Measurements from ENCODE around the gene PERCC1. TPM values are rescaled to one million over a fixed set of nuclear protein-coding genes. Genes with fewer than 3 reads are reported as not detected.
"Not testable (repeated sequence)": the region's sequence is repeated elsewhere in the genome, so short reads cannot be mapped to it uniquely, and the experiment has no call there.

Gene PERCC1
- total RNA-seq, 1 donor from 2014 or later = not detected

DNA sequence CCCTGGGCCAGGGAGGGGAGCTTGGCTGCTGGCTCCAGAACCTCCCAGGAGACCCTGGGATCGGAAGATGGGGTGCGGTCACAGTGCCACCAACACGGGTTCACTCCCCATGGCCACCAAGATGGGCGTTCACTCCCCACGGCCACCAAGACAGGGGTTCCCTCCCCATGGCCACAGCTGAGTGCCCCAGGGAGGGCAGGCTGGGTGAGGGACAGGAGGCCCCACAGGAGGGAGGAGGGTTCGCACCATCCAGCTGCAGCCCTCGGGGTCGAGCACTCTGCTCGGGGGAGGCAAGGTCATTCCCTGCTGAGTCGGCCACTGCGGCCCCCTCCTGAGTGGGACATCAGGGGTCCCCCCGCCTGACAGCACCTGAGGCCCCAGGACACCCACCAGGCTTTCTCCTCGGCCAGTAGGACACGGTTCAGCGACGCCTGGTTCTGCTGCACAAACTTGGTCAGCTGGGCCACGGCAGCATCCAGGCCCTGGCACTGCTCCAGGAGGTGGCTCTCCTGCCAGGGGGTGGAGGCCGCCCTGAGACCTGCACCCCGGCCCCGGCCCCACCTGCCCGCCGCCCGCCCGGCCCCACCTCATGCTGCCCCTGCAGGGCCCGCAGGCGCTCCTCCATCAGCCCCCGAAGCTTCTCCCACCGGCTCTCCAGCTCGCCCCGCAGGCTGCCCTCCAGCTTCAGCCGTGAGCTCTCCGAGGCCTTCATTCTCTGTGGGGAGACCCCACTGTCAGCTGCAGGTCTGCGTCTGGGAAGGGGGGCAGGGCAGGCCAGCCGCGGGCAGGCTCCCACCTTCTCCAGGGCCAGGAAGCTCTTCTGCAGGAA is 7.6 kb downstream of the PERCC1 start:
- Mint-ChIP-seq H3K4me3 (ENCODE audit: unreplicated experiment) (no peak overlapping the region), H3K4me1 (ENCODE audit: unreplicated experiment) (no peaks in the 10 kb centered on the region), H3K36me3 (ENCODE audit: unreplicated experiment) (no peaks in the 10 kb centered on the region), H3K27me3 (ENCODE audit: unreplicated experiment) (no peaks in the 10 kb centered on the region), H3K9me3 (ENCODE audit: unreplicated experiment) (no peaks in the 10 kb centered on the region), H3K27ac (ENCODE audit: unreplicated experiment) (no peak overlapping the region)
- DNase-seq (ENCODE audit: extremely low spot score, unreplicated experiment) = no peak
- TF ChIP-seq, protein P1, sequence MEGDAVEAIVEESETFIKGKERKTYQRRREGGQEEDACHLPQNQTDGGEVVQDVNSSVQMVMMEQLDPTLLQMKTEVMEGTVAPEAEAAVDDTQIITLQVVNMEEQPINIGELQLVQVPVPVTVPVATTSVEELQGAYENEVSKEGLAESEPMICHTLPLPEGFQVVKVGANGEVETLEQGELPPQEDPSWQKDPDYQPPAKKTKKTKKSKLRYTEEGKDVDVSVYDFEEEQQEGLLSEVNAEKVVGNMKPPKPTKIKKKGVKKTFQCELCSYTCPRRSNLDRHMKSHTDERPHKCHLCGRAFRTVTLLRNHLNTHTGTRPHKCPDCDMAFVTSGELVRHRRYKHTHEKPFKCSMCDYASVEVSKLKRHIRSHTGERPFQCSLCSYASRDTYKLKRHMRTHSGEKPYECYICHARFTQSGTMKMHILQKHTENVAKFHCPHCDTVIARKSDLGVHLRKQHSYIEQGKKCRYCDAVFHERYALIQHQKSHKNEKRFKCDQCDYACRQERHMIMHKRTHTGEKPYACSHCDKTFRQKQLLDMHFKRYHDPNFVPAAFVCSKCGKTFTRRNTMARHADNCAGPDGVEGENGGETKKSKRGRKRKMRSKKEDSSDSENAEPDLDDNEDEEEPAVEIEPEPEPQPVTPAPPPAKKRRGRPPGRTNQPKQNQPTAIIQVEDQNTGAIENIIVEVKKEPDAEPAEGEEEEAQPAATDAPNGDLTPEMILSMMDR (IDR thresholded peaks at IDR 0.05) = no peak

DNA sequence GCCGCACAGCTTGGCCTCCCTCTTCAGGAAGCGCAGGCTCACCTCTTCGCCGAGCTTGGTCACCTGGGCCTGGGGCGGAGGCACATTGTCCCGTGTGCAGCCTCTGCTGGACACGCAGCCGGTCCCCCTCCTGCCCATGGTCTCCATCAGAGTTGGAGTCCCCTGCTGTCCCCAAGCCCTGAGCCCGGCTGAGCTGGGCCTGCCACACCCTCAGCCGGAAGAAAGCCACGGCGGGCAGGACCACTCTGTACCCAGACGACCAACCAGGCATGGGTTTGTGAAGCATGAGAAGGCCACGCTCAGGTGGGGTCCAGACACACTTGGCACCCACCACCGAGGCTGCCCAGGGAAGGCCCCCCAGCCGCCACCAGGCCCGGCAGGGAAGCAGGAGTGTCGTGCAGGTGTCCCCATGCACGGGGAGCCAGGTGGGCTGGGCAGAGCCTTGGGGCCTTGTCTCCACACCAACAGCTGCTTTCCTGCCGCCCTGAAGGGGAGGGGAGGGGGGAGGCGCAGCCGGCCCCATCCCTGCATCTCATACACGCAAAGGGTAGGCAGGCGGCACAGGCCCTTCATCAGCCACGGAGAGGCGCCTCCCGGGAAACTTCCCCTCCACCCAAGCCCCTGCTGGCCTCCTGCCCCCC is 8.3 kb downstream of the PERCC1 start:
- Mint-ChIP-seq H3K27me3 (ENCODE audit: unreplicated experiment) (no peaks in the 10 kb centered on the region), H3K36me3 (ENCODE audit: unreplicated experiment) (no peaks in the 10 kb centered on the region), H3K4me3 (ENCODE audit: unreplicated experiment) (no peak overlapping the region), H3K9me3 (ENCODE audit: unreplicated experiment) (no peaks in the 10 kb centered on the region), H3K4me1 (ENCODE audit: unreplicated experiment) (no peaks in the 10 kb centered on the region), H3K27ac (ENCODE audit: unreplicated experiment) (no peak overlapping the region)
- TF ChIP-seq, protein P1 (IDR thresholded peaks at IDR 0.05) = no peak
- no peak for DNase-seq (ENCODE audit: extremely low spot score, unreplicated experiment)

DNA sequence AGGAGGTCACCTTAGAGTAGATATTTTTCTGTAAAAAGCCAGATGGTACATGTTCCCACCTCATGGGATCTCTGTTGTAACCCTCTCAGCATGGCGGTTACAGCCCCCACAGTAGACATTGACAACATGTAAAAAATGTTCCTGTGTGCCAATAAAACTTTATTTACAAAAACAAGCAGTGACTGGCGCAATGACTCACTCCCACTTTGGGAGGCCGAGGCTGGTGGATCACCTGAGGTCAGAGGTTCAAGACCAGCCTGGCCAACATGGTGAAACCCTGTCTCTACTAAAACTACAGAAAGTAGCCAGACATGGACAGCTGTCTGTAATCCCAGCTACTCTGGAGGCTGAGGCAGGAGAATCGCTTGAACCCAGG is 8.8 kb downstream of the PERCC1 start:
- H3K9me3 Mint-ChIP-seq (ENCODE audit: unreplicated experiment); H3K4me3 Mint-ChIP-seq (ENCODE audit: unreplicated experiment); H3K27ac Mint-ChIP-seq (ENCODE audit: unreplicated experiment); H3K36me3 Mint-ChIP-seq (ENCODE audit: unreplicated experiment); H3K4me1 Mint-ChIP-seq (ENCODE audit: unreplicated experiment); H3K27me3 Mint-ChIP-seq (ENCODE audit: unreplicated experiment); DNase-seq (ENCODE audit: extremely low spot score, unreplicated experiment): not testable (repeated sequence)

DNA sequence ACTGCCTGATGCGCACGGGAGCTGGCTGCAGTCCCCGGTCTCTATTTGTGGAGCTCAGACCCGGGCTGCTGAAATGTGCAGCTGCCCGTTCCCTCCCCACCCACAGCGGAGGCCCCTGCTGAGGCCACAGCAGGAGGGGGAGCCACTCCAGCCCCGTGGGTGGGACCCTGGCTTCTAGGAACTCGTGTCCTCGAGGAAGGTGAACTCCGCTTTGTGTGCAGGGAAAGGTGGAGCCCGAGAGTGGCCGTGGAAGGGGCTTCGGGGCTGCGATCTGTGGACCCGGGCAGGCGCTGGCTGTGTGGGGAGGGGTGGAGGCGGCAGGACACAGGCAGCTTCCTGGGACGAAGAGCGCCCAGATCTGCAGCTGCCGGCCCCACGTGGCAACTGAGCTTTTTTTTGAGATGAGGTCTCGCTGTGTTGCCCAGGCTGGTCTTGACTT is 10.5 kb downstream of the PERCC1 start:
- TF ChIP-seq, protein P1 (IDR thresholded peaks at IDR 0.05) = no peak
- Mint-ChIP-seq H3K36me3 (ENCODE audit: unreplicated experiment) (peaks cover 2% of the 10 kb centered on the region), H3K4me3 (ENCODE audit: unreplicated experiment) (no peak overlapping the region), H3K27ac (ENCODE audit: unreplicated experiment) (no peak overlapping the region), H3K9me3 (ENCODE audit: unreplicated experiment) (no peaks in the 10 kb centered on the region), H3K27me3 (ENCODE audit: unreplicated experiment) (no peaks in the 10 kb centered on the region), H3K4me1 (ENCODE audit: unreplicated experiment) (no peaks in the 10 kb centered on the region)
- no peak for DNase-seq (ENCODE audit: extremely low spot score, unreplicated experiment)

DNA sequence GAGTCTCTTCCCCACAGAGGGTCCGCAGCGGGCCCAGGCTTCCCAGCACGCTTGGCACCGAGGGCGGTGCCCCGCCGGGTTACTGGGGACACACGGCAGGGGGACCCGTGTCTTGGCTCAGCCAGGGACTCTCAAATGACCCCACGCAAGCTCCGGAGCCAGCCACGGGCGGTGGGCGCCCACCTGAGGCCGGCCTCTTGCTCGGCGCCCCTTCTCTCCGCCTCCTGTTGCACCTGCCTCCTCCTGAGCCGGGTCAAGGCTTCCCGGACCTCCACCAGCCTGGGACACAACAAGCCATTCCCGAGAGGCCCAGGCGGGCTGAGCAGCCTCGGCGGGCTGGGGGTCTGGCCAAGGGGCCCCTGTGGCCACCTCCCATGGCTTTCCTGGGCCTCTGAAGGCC is 11.8 kb downstream of the PERCC1 start:
- TF ChIP-seq, protein P1 (IDR thresholded peaks at IDR 0.05) = no peak
- Mint-ChIP-seq H3K36me3 (ENCODE audit: unreplicated experiment) (peaks cover 2% of the 10 kb centered on the region), H3K27ac (ENCODE audit: unreplicated experiment) (no peak overlapping the region)

More for the DNA sequence above, 11.8 kb downstream of the PERCC1 start:
- Mint-ChIP-seq H3K9me3 (ENCODE audit: unreplicated experiment) (no peaks in the 10 kb centered on the region), H3K4me3 (ENCODE audit: unreplicated experiment) (no peak overlapping the region), H3K4me1 (ENCODE audit: unreplicated experiment) (no peaks in the 10 kb centered on the region), H3K27me3 (ENCODE audit: unreplicated experiment) (no peaks in the 10 kb centered on the region)
- no peak for DNase-seq (ENCODE audit: extremely low spot score, unreplicated experiment)

Data from osteocyte (in vitro differentiated cells).